Occipital lobe (tissue), 2 donors: ENCODE results near the gene PXT1. TPM values are rescaled to one million over a fixed set of nuclear protein-coding genes. Genes with fewer than 3 reads are reported as not detected.
"Not testable (repeated sequence)": the region's sequence is repeated elsewhere in the genome, so short reads cannot be mapped to it uniquely, and the experiment has no call there.

ENCODE experiments used
- DNase-seq: peaks from one replicate; lab custom pipeline; 2025; lab: John Stamatoyannopoulos, UW
- total RNA-seq: library from RNA; depleted of rRNA; stranded (reverse); fragments of >200 nt; gene quantifications from one replicate; pipeline ENCODE4 v1.2.3, GENCODE V29; 2014

PXT1 gene, protein sequence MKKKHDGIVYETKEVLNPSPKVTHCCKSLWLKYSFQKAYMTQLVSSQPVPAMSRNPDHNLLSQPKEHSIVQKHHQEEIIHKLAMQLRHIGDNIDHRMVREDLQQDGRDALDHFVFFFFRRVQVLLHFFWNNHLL
- total RNA-seq, result not detected

DNA sequence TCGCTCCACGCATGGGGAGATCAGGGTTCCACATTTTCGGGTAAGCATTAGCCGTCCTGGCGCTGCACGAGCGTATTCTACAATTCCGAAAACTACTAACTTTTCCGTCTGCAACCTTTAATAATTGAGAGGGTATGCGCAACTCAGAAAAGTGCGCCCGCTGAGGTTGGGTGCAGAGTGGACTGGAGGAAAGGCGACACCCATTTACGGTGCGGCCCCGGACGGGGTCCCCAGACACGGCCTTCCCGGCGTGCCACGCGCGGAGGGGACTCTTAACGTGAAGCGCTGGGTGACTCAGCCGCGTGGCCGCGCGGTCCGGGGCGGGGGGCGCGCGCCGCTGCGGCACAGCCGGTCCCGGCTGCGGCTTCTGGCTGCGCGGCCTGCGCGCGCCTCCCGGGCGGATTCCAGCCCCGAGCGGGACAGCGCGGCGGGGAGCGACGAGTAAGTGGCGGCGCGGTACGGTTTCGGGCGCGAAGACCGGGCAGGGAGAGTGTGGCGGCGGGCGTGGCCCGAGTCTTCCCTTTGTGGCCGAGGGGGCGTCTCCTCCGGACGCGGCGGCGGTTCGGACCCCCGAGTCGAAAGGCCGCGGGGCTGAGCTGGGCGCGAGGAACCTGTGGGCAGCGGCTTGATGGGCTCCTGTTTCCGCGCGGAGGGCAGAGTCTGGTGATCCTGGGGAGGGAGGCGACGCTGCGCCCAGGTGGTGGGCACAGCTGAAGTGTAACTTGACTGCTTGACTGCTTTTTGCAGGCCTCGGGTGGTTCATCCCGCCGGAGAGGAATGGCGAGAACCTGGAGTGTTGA, at the start of gene PXT1, which contains the start of gene KCTD20:
Gene PXT1, minus strand, starts transcription at position 184 of the 800 bp plus-strand sequence. CDS start 16,772 bp downstream, outside the sequence.
Gene KCTD20, plus strand, starts transcription at position 330 of the 800 bp plus-strand sequence. CDS start 27,098 bp downstream, outside the sequence.
- peak; percentile 83 for DNase-seq

DNA sequence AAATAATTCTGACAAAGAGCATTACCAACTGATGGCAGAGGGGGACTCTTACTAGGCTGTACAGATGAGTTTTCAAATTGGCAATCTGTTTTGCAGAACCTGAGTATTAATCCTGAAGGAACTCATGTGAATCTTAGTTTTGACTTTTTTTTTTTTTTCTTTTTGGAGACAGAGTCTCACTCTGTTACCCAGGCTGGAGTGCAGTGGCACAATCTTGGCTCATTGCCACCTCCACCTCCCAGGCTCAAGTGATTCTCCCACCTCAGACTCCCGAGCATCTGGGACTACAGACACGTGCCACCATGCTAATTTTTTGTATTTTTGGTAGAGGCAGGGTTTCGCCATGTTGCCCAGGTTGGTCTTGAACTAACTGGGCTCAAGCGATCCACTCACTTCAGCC, 49.4 kb upstream of the PXT1 start:
- DNase-seq, result no peak

DNA sequence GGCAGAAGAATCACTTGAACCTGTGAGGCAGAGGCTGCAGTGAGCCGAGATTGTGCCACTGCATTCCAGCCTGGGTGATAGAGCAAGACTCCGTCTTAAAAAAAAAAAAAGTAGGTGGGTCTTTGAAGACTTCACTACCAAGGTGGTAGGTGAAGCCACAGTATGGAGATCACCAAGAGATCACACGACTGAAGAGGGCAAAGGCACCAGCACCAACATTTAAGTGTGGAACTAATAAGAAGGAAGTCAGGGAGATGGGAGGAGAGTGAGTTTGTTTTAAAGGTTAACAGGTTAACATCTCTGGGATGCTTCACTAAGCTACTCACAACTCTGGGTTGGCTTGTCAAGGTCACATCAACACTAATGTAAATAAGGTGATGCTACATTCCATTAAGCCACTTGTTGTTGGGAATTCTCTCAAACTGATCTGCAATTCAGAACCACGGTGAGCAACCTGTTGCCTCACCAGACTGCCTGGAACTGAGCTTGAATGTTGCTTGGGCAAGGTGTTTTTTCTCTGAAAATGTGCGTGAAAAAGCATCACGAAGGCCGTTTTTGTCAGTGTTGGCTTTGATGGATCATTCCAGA, 48.8 kb upstream of the PXT1 start:
- DNase-seq, result no peak

DNA sequence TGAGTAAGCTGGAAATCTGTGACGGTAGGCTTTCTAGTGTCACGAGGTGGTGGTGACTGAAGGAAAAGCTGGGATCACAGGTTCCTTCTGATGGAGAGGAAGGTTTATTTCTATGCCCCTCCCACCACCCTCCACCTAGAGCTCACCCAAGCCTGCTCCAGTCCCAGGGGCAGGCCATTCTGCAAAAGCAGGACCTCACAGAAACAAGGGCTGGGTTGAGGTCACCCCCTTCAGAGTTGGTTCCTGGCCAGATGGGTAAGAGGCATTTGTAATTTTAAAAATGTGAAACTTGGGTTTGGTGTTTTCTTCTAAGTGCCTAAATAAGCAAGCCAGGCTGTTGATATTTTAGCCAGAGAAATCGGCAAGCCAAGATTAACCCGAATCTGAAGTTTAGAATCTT, 46.8 kb upstream of the PXT1 start:
- no peak for DNase-seq

DNA sequence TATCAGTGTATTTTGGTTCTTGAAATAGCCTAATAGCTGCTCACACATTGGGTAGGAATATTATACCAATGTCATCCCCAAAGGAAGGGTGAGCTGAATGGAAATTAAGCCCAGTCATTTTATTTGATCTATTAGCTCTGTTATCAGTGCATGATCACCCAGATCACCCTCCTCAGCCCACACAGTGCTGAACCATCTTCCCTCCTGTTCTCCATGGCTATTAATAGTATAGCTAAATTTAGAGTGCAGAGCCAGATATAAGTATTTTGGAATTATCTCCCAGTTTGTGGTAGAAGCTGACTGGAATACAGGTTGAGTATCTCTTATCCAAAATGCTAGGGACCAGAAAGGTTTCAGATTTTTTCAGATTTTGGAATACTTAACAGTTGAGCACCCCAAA, 45.6 kb upstream of the PXT1 start:
- no peak for DNase-seq

DNA sequence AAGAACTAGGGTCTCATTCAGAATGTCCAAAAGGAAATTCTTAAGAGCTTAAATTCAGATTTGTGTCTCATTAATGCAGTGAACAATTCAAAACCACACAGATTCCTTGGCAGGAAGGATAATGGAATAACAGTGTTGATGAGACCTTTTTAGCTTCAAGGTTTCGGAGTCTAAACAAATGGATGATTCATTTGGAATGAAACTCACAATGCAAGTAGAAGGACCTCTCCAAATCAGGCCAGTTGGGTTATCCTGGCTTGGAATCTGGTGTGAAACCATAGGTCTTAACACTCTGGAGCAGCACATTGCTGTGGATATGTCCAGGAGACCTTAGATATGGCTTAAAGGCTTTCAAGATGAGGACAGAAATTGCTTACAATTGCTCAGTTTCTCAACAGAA, 45.0 kb upstream of the PXT1 start:
- DNase-seq, result no peak

DNA sequence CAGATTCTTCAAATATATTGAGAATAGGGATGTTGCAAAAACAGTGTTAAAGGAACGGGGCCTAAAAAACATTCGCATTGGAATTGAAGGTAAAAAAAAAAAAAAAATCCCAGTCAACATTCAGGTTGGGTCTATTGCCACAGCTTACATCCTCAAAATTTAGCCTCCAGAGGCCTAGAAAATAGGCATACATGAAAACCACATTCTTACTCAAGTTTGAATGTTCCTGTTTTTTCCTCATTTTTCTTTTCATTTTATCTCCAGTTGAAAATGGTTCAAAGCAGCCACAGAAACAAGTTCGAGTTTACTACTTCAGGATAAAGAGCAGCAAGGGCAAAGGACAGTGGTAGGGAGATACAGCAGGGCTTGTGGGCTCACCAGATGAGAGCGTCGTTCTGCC, 42.1 kb upstream of the PXT1 start:
- DNase-seq, result no peak

DNA sequence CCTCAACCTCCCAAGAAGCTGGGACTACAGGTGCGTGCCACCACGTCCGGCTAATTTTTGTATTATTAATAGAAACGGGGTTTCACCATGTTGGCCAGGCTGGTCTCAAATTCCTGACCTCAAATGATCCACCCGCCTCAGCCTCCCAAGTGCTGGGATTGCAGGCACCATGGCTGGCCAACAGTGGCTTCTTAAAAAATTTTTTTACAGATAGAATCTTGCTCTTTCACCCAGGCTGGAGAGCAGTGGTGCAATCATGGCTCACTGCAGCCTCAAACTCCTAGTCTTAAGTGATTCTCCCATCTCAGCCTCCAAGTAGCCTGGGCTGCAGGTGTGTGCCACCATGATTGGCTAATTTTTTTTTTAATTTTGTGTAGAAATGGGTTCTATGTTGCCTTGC, 40.7 kb upstream of the PXT1 start:
- DNase-seq, result not testable (repeated sequence)

DNA sequence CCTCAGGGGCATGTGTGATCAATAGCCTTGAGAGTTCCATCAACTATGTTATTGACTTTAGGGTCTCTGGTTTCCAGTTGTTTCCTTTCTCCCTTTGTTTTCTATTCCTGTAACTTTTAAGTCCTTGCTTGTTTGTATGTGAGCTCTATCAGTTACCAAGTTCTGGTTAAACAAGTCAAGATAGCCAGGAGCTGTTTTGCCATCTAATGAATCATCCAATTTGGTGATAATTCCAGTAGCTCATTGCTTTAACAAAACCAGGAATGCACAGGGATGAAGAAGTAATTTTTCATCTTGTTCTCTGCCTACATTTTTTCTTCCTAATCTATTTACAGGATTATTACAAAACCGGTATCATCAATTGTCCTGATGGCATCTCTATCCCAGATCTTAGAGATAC, 36.6 kb upstream of the PXT1 start:
- DNase-seq, result no peak

DNA sequence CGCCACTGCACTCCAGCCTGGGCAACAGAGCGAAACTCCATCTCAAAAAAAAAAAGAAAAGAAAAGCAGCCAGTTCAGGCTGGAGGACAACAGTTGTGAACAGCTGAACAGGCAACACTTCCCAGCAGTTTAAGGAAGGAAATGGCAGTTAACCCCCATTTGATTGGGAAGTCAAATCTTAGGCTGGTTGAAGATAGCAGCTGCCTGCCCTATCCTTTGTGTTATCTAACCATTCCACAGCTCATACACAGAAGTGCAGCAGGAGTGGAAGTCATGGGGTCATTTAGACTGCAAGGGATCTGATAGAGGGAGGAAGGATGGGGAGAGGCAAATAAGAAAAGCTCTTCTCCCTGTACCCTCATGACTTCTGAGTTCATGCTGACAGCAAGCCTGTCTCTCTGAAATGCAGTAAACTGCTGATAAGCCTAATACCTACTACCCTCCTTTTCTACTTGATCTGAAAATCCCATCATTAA, 35.4 kb upstream of the PXT1 start:
- no peak for DNase-seq

DNA sequence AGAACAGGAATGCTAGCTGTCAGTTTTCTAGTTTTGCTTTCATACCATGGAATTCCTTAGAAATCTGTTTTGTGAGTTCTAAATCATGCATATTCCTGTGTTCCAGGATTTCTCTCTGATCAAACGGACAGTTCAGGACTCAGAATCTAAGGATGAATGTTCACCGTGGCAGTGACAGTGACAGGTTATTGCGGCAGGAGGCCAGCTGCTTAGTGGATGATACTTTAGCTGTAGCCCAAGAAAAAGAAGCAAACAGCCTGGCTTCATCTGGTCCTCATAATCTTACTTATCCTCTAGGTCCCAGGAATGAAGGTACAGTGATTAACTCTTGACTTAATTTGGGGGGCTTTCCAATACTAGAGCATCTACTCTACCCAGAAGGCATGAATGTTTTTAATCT, 27.3 kb upstream of the PXT1 start:
- DNase-seq, result no peak

DNA sequence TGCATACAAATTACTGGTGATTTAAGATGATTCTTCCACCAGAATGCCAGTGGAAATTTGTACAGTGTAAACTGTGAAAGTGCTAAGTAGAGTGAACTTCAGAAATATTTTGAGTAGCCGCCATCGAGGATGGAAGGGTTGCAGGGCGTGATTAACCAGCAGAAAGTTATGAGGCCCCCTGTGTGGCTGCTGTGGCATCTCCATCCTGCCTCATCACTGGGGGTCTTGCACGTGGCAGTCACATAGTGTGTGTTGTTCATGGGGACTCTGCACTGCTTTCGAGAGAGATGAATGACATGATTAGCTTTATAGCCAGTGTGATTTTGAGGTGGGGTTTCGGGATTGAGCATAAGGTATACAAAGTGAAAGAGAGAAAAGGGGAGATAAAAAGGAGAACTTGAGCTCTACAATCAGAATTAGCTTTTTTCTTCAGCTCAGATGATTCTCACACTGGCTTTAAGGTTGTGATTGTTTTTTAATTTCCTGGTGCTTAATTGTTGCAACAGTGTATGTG, 26.6 kb upstream of the PXT1 start:
- no peak for DNase-seq

DNA sequence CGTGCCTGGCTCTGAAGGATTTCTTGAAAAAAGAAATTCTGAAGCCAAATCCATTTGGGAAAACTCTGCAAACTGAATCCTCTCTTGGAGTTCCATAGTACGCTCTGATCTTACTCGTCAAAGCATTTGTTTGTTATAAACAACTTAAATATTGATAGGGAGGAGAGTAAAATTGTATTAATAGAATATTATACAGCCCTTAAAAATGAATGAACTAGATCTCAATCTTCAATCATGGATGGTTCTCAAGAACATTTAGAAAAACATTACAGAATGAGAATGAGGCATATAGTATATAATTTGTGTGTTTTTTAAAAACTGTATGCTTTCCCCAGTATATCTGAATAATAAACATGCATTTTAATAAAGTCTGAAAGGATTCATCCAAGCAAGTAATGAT, 25.0 kb upstream of the PXT1 start:
- DNase-seq, result no peak

DNA sequence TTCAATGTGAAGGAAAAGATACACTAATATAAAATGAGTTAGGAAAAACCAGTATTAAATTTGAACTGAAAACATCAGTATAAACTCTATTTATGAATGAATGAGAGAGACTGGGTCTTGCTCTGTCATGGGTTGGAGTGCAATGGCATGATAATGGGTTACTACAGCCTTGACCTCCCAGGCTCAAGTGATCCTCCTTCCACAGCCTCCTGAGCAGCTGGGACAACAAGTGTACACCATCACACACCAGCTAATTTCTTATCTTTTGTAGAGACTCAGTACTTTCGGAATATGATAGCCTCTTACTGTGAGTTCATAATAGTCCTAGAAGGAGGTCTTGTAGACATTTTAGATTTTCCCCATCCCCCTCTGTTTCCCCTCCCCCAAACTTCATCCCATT, 21.6 kb upstream of the PXT1 start:
- DNase-seq, result no peak

DNA sequence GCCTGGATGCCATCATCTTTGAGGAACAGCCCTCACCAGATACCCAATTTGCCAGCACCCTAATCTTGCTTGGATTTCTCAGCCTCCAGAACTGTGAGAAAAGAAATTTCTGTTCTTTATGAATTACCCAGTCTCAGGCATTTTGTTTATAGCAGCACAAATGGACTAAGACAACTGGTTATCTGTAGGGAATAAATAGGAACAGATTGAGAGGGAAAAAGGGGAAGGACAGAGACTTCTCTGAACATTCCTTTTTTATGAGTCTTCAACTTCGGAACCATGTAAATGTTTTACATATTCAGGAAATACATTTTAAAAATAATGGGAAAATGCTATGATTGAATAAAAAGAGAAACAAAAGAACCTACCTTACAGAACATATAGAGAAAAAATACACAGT, 21.0 kb upstream of the PXT1 start:
- no peak for DNase-seq

DNA sequence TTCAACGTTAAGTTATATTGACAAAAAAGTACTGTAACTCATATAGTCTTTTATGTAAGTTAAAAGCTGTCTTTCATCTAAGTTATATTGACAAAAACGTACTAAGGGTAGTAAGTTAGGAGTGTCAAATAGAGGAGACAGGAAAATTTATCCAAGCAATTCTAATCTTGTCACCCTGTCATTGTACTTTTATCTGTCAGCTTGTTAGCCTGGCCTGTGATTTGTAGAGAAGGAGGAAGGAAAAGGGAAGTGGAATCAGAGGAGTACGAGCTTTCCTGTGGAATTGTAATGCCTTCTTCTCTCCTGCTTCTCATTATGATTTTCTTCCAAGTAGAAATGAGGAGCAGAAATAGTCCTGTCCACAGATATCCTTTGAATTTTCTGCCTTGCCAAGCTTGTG, 19.0 kb upstream of the PXT1 start:
- DNase-seq, result no peak

DNA sequence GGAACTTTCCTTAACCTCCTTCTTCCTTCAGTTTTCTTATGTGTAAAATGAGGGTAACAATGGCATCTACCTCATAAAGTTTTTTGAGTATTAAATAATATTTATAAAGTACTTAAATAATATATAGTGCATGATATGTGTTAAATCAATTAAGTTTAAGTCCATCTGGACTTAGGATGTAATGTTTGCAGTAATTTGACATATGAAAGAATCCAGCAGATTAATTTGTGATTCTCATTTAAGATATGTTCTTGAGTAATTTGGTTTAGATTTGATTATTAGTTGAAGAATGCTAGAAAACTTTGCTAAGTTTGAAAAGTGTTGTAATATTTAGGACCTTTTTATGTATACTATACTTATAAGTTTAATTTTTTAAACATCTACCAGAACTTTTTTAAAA, 18.3 kb upstream of the PXT1 start:
- no peak for DNase-seq

DNA sequence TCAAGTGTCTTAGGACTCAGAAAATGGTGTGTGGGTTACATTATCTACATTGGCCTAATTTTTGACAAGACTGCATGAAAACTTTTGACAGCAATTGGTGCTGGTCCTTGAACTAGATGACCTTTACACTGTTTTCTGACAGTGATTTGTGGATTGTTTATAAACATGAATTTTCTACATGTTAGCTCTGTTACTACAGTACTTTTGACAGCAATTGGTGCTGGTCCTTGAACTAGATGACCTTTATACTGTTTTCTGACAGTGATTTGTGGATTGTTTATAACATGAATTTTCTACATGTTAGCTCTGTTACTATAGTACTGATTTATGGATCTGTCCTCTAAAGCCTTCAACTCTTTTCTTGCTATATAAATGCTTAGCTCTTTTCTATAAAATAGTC, 16.8 kb upstream of the PXT1 start:
- DNase-seq, result no peak

DNA sequence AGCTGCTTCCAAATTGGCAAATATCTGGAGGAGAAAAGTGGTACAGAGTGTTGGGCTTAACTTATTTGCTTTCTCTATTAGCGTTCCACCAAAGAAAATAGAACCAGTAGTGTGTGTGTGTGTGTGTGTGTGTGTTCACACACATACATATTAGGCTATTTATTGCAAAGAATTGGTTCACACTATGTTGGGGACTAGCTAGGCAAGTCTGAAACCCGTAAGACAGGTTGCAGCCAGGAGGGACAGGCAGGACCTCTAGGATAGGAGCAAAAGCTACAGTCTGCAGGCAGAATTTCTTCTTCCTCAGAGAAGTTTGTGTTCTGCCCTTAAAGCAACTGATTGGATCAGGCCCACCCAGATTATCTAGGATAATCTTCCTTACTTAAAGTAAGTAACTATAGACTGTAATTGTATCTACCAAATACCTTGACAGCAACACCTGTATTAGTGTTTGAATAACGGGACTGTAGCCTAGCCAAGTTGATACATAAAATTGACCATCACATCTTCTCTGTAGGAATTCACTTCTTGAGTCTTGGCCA, 12.9 kb upstream of the PXT1 start:
- no peak for DNase-seq

DNA sequence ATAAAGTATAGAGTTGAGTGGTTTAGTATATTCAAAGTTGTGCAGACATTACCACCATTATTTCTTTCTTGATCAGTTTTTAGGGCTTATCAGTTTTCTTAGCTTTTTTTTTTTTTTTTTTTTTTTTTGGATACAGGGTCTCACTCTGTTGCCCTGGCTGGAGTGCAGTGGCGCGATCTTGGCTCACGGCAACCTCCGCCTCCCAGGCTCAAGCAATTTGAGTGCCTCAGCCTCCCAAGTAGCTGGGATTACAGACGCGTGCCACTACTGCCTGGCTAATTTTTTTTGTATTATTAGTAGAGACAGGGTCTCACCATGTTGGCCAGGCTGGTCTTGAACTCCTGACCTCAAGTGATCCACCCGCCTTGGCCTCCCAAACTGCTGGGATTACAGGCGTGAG, 10.2 kb upstream of the PXT1 start:
- DNase-seq, result not testable (repeated sequence)

DNA sequence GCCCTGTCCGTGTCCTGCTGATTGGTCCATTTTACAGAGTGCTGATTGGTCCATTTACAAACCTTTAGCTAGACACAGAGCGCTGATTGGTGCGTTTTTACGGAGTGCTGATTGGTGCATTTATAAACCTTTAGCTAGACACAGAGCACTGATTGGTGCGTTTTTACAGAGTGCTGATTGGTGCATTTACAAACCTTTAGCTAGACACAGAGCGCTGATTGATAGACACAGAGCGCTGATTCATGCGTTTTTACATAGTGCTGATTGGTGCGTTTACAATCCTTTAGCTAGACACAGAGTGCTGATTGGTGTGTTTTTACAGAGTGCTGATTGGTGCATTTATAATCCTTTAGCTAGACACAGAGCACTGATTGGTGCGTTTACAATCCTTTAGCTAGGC, 6.5 kb upstream of the PXT1 start:
- DNase-seq, result not testable (repeated sequence)

DNA sequence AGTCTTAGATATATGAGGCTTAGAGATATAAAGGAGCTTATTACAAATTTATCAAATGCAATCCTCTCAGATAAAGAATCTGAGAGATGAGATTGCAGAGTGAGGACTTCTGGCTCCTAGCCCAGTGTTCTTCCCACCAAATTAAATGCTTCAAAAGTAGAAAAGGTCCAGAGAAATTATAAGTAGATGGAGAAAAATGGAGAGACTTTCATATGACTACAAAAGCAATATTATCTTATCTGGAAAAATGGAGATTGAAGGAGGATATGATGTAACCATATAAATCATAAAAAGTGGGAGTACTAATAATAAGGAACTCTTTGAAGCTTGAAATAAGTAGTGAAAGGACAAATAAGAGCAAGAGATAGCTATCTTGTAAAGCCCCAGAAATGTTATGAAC, 3.0 kb upstream of the PXT1 start:
- no peak for DNase-seq
